ENCODE results near the gene ATOX1. TPM values are rescaled to one million over a fixed set of nuclear protein-coding genes. Genes with fewer than 3 reads are reported as not detected.

Gene ATOX1
- total and polyA plus RNA-seq, 2 donors: 90.5 to 145 TPM

- Histone ChIP-seq H3K4me3 (ENCODE audit: low read length in 2 of 2) (peak overlapping the region; percentile 74 to 84), H3K27ac (ENCODE audit: low read depth in 1 of 2, low read length in 1 of 2) (peak overlapping the region in 1 of 2 donors; percentile 22), H3K27me3 (ENCODE audit: control insufficient read depth in 2 of 2, insufficient read depth in 1 of 2, low read length in 1 of 2) (no peaks in the 10 kb centered on the region), H3K9me3 (ENCODE audit: control insufficient read depth in 2 of 2, insufficient read depth in 1 of 2, low read length in 1 of 2) (no peaks in the 10 kb centered on the region), H3K4me1 (ENCODE audit: control insufficient read depth in 2 of 2, insufficient read depth in 2 of 2, low read length in 2 of 2) (peaks cover 14 to 26% of the 10 kb centered on the region in 2 donors), H3K36me3 (ENCODE audit: control insufficient read depth in 2 of 2, insufficient read depth in 2 of 2, low read length in 1 of 2) (no peaks in the 10 kb centered on the region)
- DNase-seq (ENCODE audit: low read depth in 6 of 9, low spot score in 9 of 9): peak in 1 of 9 donors; percentile 42
- 42% methylated on average over 9 of the region's 9 CpGs for WGBS
Observed at GRCh38 chr5:151757233-151758140, 944 bp downstream of the ATOX1 start.

GRCh38 chr5:151755383-151755782 is 3.0 kb downstream of the ATOX1 start:
- DNase-seq (ENCODE audit: low read depth in 6 of 9, low spot score in 9 of 9): no peak
- H3K27ac ChIP-seq (ENCODE audit: low read depth in 1 of 2, low read length in 1 of 2): peak overlapping the region in 1 of 2 donors; percentile 43
- no peaks in the 10 kb centered on the region for H3K9me3 ChIP-seq (ENCODE audit: control insufficient read depth in 2 of 2, insufficient read depth in 1 of 2, low read length in 1 of 2)
- peaks cover 0 to 2% of the 10 kb centered on the region in 2 donors for H3K36me3 ChIP-seq (ENCODE audit: control insufficient read depth in 2 of 2, insufficient read depth in 2 of 2, low read length in 1 of 2)
- no peaks in the 10 kb centered on the region for H3K27me3 ChIP-seq (ENCODE audit: control insufficient read depth in 2 of 2, insufficient read depth in 1 of 2, low read length in 1 of 2)
- H3K4me3 ChIP-seq (ENCODE audit: low read length in 2 of 2): no peak overlapping the region
- peaks cover 14 to 26% of the 10 kb centered on the region in 2 donors for H3K4me1 ChIP-seq (ENCODE audit: control insufficient read depth in 2 of 2, insufficient read depth in 2 of 2, low read length in 2 of 2)
- 93% methylated on average over 3 of the region's 3 CpGs for WGBS

DNA sequence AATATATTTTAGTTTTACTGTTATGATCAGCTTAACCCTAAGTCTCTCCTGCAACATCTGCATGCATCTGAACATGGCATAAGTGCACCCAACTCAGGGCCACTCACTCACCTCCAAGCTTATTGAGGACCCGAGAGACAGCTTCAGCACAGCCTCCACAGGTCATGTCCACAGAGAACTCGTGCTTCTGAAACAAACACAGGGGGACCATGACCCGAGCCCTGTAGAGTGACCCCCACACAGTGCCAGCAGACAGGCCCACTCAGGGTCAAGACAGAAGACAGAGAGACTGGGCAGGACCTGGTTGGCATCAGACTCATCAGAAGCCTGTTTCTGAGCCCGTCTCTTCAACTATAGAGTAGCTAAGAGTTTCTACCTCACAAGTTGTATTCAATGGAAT is 6.8 kb downstream of the ATOX1 start:
- Histone ChIP-seq H3K27ac (ENCODE audit: low read depth in 1 of 2, low read length in 1 of 2) (no peak overlapping the region), H3K4me3 (ENCODE audit: low read length in 2 of 2) (no peak overlapping the region), H3K4me1 (ENCODE audit: control insufficient read depth in 2 of 2, insufficient read depth in 2 of 2, low read length in 2 of 2) (peaks cover 1 to 14% of the 10 kb centered on the region in 2 donors), H3K36me3 (ENCODE audit: control insufficient read depth in 2 of 2, insufficient read depth in 2 of 2, low read length in 1 of 2) (peaks cover 0 to 2% of the 10 kb centered on the region in 2 donors), H3K27me3 (ENCODE audit: control insufficient read depth in 2 of 2, insufficient read depth in 1 of 2, low read length in 1 of 2) (no peaks in the 10 kb centered on the region), H3K9me3 (ENCODE audit: control insufficient read depth in 2 of 2, insufficient read depth in 1 of 2, low read length in 1 of 2) (no peaks in the 10 kb centered on the region)
- 97% methylated on average over 4 of the region's 4 CpGs for WGBS
- no peak for DNase-seq (ENCODE audit: low read depth in 6 of 9, low spot score in 9 of 9)

DNA sequence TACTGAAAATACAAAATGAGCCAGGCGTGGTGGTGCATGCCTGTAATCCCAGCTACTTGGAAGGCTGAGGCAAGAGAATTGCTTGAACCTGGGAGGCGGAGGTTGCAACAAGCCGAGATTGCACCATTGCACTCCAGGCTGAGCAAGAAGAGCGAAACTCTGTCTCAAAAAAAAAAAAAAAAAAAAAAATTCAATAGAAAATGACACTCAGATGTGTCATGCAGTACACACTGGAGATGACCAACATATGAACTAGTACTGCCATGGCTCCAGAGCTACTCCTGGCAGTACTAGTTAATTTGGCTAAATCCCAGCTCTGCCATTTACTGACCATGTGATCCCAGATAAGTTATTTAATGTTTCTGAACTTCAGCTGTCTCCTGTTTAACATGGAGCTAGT is 7.3 kb downstream of the ATOX1 start:
- over 99% methylated on average over 4 of the region's 4 CpGs for WGBS
- H3K4me3 ChIP-seq (ENCODE audit: low read length in 2 of 2): no peak overlapping the region
- H3K4me1 ChIP-seq (ENCODE audit: control insufficient read depth in 2 of 2, insufficient read depth in 2 of 2, low read length in 2 of 2): peaks cover 0 to 12% of the 10 kb centered on the region in 2 donors
- H3K27ac ChIP-seq (ENCODE audit: low read depth in 1 of 2, low read length in 1 of 2): no peak overlapping the region
- no peaks in the 10 kb centered on the region for H3K27me3 ChIP-seq (ENCODE audit: control insufficient read depth in 2 of 2, insufficient read depth in 1 of 2, low read length in 1 of 2)
- peaks cover 2 to 4% of the 10 kb centered on the region in 2 donors for H3K36me3 ChIP-seq (ENCODE audit: control insufficient read depth in 2 of 2, insufficient read depth in 2 of 2, low read length in 1 of 2)
- no peaks in the 10 kb centered on the region for H3K9me3 ChIP-seq (ENCODE audit: control insufficient read depth in 2 of 2, insufficient read depth in 1 of 2, low read length in 1 of 2)
- no peak for DNase-seq (ENCODE audit: low read depth in 6 of 9, low spot score in 9 of 9)

GRCh38 chr5:151750121-151750520 is 8.3 kb downstream of the ATOX1 start:
- DNase-seq (ENCODE audit: low read depth in 6 of 9, low spot score in 9 of 9): no peak
- H3K36me3 ChIP-seq (ENCODE audit: control insufficient read depth in 2 of 2, insufficient read depth in 2 of 2, low read length in 1 of 2): peaks cover 10 to 12% of the 10 kb centered on the region in 2 donors
- no peaks in the 10 kb centered on the region for H3K27me3 ChIP-seq (ENCODE audit: control insufficient read depth in 2 of 2, insufficient read depth in 1 of 2, low read length in 1 of 2)
- H3K27ac ChIP-seq (ENCODE audit: low read depth in 1 of 2, low read length in 1 of 2): peak overlapping the region in 1 of 2 donors; percentile 79
- no peaks in the 10 kb centered on the region for H3K9me3 ChIP-seq (ENCODE audit: control insufficient read depth in 2 of 2, insufficient read depth in 1 of 2, low read length in 1 of 2)
- 98% methylated on average over 4 of the region's 4 CpGs for WGBS
- H3K4me1 ChIP-seq (ENCODE audit: control insufficient read depth in 2 of 2, insufficient read depth in 2 of 2, low read length in 2 of 2): peaks cover 0 to 18% of the 10 kb centered on the region in 2 donors
- H3K4me3 ChIP-seq (ENCODE audit: low read length in 2 of 2): no peak overlapping the region

DNA sequence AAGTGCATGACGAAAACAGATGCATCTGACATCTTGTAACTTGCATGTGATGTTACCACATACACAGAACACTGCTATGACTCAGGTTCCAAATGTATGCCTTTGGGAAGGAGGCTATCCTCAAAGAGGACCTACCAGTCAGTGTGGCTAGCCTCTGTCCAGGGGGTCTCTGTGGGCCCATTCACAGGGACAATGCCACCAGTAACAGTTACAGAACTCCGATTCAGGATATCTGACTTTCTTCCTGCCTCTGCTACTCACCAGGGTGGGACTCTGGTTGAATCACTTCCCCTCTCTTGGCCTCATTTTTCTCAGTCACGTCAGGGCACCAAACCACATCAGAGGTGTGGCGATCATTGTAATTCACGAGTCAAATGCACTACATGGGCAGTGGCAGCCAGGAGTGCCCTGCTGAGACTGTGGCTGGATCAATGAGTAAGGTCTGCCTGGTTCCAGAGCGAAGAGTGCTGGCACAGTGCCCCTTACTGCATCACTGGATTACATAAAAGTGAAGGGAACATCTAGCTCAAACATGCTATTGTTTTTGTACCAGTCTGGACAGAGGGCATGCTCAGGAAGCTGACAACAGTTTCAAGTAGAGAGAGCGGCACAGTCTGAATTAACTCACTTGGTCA is 13.2 kb downstream of the ATOX1 start:
- Histone ChIP-seq H3K27ac (ENCODE audit: low read depth in 1 of 2, low read length in 1 of 2) (no peak overlapping the region), H3K4me1 (ENCODE audit: control insufficient read depth in 2 of 2, insufficient read depth in 2 of 2, low read length in 2 of 2) (peaks cover 2 to 23% of the 10 kb centered on the region in 2 donors), H3K36me3 (ENCODE audit: control insufficient read depth in 2 of 2, insufficient read depth in 2 of 2, low read length in 1 of 2) (peaks cover 10 to 24% of the 10 kb centered on the region in 2 donors), H3K4me3 (ENCODE audit: low read length in 2 of 2) (no peak overlapping the region), H3K9me3 (ENCODE audit: control insufficient read depth in 2 of 2, insufficient read depth in 1 of 2, low read length in 1 of 2) (no peaks in the 10 kb centered on the region), H3K27me3 (ENCODE audit: control insufficient read depth in 2 of 2, insufficient read depth in 1 of 2, low read length in 1 of 2) (no peaks in the 10 kb centered on the region)
- 69% methylated on average over 7 of the region's 7 CpGs for WGBS
- DNase-seq (ENCODE audit: low read depth in 6 of 9, low spot score in 9 of 9): no peak

- WGBS: 98% methylated on average over 1 of the region's 1 CpG
- no peak overlapping the region for H3K4me3 ChIP-seq (ENCODE audit: low read length in 2 of 2)
- peaks cover 2 to 15% of the 10 kb centered on the region in 2 donors for H3K4me1 ChIP-seq (ENCODE audit: control insufficient read depth in 2 of 2, insufficient read depth in 2 of 2, low read length in 2 of 2)
- H3K27me3 ChIP-seq (ENCODE audit: control insufficient read depth in 2 of 2, insufficient read depth in 1 of 2, low read length in 1 of 2): no peaks in the 10 kb centered on the region
- H3K27ac ChIP-seq (ENCODE audit: low read depth in 1 of 2, low read length in 1 of 2): no peak overlapping the region
- peaks cover 10 to 24% of the 10 kb centered on the region in 2 donors for H3K36me3 ChIP-seq (ENCODE audit: control insufficient read depth in 2 of 2, insufficient read depth in 2 of 2, low read length in 1 of 2)
- no peak for DNase-seq (ENCODE audit: low read depth in 6 of 9, low spot score in 9 of 9)
- peaks cover 0 to 4% of the 10 kb centered on the region in 2 donors for H3K9me3 ChIP-seq (ENCODE audit: control insufficient read depth in 2 of 2, insufficient read depth in 1 of 2, low read length in 1 of 2)
Observed at GRCh38 chr5:151743530-151743929, 14.9 kb downstream of the ATOX1 start.

- Histone ChIP-seq H3K36me3 (ENCODE audit: control insufficient read depth in 2 of 2, insufficient read depth in 2 of 2, low read length in 1 of 2) (peaks cover 10 to 24% of the 10 kb centered on the region in 2 donors), H3K4me1 (ENCODE audit: control insufficient read depth in 2 of 2, insufficient read depth in 2 of 2, low read length in 2 of 2) (peaks cover 2 to 15% of the 10 kb centered on the region in 2 donors), H3K27ac (ENCODE audit: low read depth in 1 of 2, low read length in 1 of 2) (no peak overlapping the region), H3K9me3 (ENCODE audit: control insufficient read depth in 2 of 2, insufficient read depth in 1 of 2, low read length in 1 of 2) (peaks cover 0 to 4% of the 10 kb centered on the region in 2 donors), H3K4me3 (ENCODE audit: low read length in 2 of 2) (no peak overlapping the region), H3K27me3 (ENCODE audit: control insufficient read depth in 2 of 2, insufficient read depth in 1 of 2, low read length in 1 of 2) (no peaks in the 10 kb centered on the region)
- no peak for DNase-seq (ENCODE audit: low read depth in 6 of 9, low spot score in 9 of 9)
- WGBS: 93% methylated on average over 7 of the region's 7 CpGs
Observed at GRCh38 chr5:151742870-151743294, 15.5 kb downstream of the ATOX1 start.
